ENCODE measurements around the gene TXNRD1.

DNA sequence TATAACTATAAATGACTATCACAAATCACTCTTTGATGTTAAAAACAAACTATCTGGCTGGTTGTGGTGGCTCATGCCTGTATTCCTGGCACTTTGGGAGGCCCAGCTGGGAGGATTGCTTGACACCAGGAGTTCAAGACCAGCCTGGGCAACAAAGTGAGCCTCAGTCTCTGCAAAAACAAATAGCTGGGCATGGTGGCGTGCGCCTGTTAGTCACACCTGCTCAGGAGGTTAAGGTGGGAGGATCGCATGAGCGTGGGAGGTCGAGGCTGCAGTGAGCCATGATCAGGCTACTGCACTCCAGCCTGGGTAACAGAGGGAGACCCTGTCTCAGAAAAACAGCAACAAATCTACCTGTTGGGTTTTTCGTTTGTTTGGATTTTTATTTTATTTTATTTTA lies 5.4 kb downstream of the TXNRD1 start:
- TF ChIP-seq, protein P1, sequence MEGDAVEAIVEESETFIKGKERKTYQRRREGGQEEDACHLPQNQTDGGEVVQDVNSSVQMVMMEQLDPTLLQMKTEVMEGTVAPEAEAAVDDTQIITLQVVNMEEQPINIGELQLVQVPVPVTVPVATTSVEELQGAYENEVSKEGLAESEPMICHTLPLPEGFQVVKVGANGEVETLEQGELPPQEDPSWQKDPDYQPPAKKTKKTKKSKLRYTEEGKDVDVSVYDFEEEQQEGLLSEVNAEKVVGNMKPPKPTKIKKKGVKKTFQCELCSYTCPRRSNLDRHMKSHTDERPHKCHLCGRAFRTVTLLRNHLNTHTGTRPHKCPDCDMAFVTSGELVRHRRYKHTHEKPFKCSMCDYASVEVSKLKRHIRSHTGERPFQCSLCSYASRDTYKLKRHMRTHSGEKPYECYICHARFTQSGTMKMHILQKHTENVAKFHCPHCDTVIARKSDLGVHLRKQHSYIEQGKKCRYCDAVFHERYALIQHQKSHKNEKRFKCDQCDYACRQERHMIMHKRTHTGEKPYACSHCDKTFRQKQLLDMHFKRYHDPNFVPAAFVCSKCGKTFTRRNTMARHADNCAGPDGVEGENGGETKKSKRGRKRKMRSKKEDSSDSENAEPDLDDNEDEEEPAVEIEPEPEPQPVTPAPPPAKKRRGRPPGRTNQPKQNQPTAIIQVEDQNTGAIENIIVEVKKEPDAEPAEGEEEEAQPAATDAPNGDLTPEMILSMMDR (IDR thresholded peaks at IDR 0.05): no peak
- TF ChIP-seq POLR2A (IDR thresholded peaks at IDR 0.05) (no peak), POLR2AphosphoS5 (IDR thresholded peaks at IDR 0.05) (no peak)

All from prostate gland (tissue), 2 donors.